Nephron (organoid): ENCODE measurements around the gene HS6ST1.

Experiments used
- H3K27ac Mint-ChIP-seq, 3 experiments: 2 replicates each; pipeline ENCODE4 v1.8.0; 2020; ENCODE audit warnings: mixed read lengths in 3 of 3, mild to moderate bottlenecking in 2 of 3, moderate library complexity in 1 of 3
- H3K27me3 Mint-ChIP-seq: 2 replicates; pipeline ENCODE4 v1.8.0; 2021; ENCODE audit warnings: low read depth, mild to moderate bottlenecking, moderate library complexity, mixed read lengths
- H3K36me3 Mint-ChIP-seq: 2 replicates; pipeline ENCODE4 v1.8.0; 2020; ENCODE audit warnings: low read depth, mixed read lengths
- H3K4me1 Mint-ChIP-seq: 2 replicates; pipeline ENCODE4 v1.8.0; 2020; ENCODE audit warnings: mixed read lengths
- H3K4me3 Mint-ChIP-seq, 3 experiments: 2 replicates each; pipeline ENCODE4 v1.8.0; 2020; ENCODE audit warnings: mild to moderate bottlenecking in 3 of 3, mixed read lengths in 3 of 3, moderate library complexity in 2 of 3
- H3K9me3 Mint-ChIP-seq: 2 replicates; pipeline ENCODE4 v1.8.0; 2020; ENCODE audit warnings: mixed read lengths
- TF ChIP-seq, protein P1 (sequence below), 3 experiments: fragments of 200-600 bp; sonication (generic); IDR thresholded peaks; one replicate each; pipeline ENCODE4 v1.5.0; 2021; ENCODE audit warnings: antibody characterized with exemption in 3 of 3; ENCODE audit not compliant: unreplicated experiment in 3 of 3

Gene HS6ST1

GRCh38 chr2:128280901-128281321, 37.8 kb downstream of the HS6ST1 start:
- TF ChIP-seq, protein P1, sequence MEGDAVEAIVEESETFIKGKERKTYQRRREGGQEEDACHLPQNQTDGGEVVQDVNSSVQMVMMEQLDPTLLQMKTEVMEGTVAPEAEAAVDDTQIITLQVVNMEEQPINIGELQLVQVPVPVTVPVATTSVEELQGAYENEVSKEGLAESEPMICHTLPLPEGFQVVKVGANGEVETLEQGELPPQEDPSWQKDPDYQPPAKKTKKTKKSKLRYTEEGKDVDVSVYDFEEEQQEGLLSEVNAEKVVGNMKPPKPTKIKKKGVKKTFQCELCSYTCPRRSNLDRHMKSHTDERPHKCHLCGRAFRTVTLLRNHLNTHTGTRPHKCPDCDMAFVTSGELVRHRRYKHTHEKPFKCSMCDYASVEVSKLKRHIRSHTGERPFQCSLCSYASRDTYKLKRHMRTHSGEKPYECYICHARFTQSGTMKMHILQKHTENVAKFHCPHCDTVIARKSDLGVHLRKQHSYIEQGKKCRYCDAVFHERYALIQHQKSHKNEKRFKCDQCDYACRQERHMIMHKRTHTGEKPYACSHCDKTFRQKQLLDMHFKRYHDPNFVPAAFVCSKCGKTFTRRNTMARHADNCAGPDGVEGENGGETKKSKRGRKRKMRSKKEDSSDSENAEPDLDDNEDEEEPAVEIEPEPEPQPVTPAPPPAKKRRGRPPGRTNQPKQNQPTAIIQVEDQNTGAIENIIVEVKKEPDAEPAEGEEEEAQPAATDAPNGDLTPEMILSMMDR (IDR thresholded peaks at IDR 0.05; ENCODE audit: unreplicated experiment in 3 of 3), result no peak
- Mint-ChIP-seq H3K4me1 (peaks cover 16% of the 10 kb centered on the region), H3K9me3 (no peaks in the 10 kb centered on the region), H3K27me3 (no peaks in the 10 kb centered on the region), H3K36me3 (peaks cover 9% of the 10 kb centered on the region), H3K27ac (no peak overlapping the region), H3K4me3 (no peak overlapping the region)

GRCh38 chr2:128280158-128280871, 38.4 kb downstream of the HS6ST1 start:
- Mint-ChIP-seq H3K4me1 (peaks cover 13% of the 10 kb centered on the region), H3K9me3 (no peaks in the 10 kb centered on the region), H3K36me3 (peaks cover 15% of the 10 kb centered on the region), H3K4me3 (no peak overlapping the region), H3K27ac (no peak overlapping the region), H3K27me3 (no peaks in the 10 kb centered on the region)
- TF ChIP-seq, protein P1 (IDR thresholded peaks at IDR 0.05; ENCODE audit: unreplicated experiment in 3 of 3), result no peak

DNA sequence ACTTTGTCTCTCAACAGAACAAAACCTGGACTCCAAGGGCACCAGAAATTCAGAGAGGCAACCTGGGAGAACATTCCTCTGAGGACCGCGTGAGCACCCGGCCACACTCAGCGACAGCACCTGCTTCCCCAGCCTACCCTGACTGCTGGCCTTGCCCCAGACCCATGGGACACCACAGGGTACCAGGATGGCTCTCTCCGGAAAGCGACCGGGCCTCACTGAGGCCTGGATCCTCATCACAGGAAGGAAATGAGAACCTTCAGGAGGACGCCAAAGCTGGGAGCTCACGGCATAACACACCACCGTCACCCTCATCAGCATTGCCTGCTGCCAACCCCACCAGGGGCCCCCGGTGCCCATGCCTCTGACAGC, 38.9 kb downstream of the HS6ST1 start:
- H3K27ac Mint-ChIP-seq, result no peak overlapping the region
- H3K36me3 Mint-ChIP-seq, result peaks cover 21% of the 10 kb centered on the region
- no peak overlapping the region for H3K4me3 Mint-ChIP-seq
- TF ChIP-seq, protein P1 (IDR thresholded peaks at IDR 0.05; ENCODE audit: unreplicated experiment in 3 of 3), result no peak
- H3K27me3 Mint-ChIP-seq, result no peaks in the 10 kb centered on the region
- H3K4me1 Mint-ChIP-seq, result peaks cover 13% of the 10 kb centered on the region
- H3K9me3 Mint-ChIP-seq, result peaks cover 5% of the 10 kb centered on the region

GRCh38 chr2:128279009-128279408, 39.7 kb downstream of the HS6ST1 start:
- Mint-ChIP-seq H3K9me3 (peaks cover 9% of the 10 kb centered on the region), H3K27ac (peak overlapping the region in 1 of 3 experiments; percentile 40), H3K36me3 (peaks cover 28% of the 10 kb centered on the region), H3K4me1 (peaks cover 13% of the 10 kb centered on the region), H3K4me3 (no peak overlapping the region), H3K27me3 (no peaks in the 10 kb centered on the region)
- TF ChIP-seq, protein P1 (IDR thresholded peaks at IDR 0.05; ENCODE audit: unreplicated experiment in 3 of 3), result no peak

- Mint-ChIP-seq H3K27me3 (no peaks in the 10 kb centered on the region), H3K9me3 (peaks cover 11% of the 10 kb centered on the region), H3K4me1 (peaks cover 9% of the 10 kb centered on the region), H3K27ac (no peak overlapping the region), H3K4me3 (no peak overlapping the region), H3K36me3 (peaks cover 31% of the 10 kb centered on the region)
- TF ChIP-seq, protein P1 (IDR thresholded peaks at IDR 0.05; ENCODE audit: unreplicated experiment in 3 of 3), result no peak
These were observed 40.5 kb downstream of the HS6ST1 start for GRCh38 chr2:128277961-128278681.
